ENCODE data around the gene RPS21.

DNA sequence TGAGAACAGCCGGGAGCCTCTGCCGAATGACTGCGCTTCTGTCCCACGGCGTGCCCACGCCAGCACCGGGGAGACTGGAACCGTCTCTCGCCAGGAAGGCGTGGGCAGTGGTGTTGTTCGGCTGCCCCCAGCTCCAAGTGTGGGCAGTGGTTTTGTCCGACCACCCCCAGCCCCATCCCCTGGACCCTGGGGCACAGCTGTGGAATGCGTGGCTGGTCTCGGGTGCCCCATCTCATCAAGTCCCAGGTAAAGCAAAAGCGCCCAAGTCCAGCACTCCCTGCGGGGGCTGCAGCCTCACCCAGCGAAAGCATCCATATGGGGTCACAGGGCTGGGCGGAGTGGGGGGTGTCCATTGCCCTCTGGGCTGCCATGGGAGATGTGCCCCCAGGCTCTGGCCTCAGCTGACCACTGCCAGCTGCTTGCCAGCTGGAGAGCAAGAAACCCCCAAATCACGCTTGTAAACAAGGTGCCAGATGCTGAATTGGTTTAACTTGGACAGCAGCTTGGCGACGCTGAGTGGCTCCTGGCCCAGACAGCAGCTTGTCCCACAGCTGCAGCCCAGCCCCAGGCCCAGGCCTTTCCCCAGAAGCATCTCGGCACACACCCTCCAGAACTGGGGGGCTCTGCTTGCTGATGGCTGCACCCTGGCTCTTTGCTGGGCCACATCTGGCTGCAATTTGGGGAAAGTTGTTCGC, 15.7 kb downstream of the RPS21 start:
- TF ChIP-seq CTCF (IDR thresholded peaks at IDR 0.05) = no peak
- TF ChIP-seq POLR2A (IDR thresholded peaks at IDR 0.05) = no peak

Data from vagina (tissue), 2 donors.